ENCODE measurements around the gene AK2.
"Not testable (repeated sequence)": the region's sequence is repeated elsewhere in the genome, so short reads cannot be mapped to it uniquely, and the experiment has no call there.

Gene AK2

DNA sequence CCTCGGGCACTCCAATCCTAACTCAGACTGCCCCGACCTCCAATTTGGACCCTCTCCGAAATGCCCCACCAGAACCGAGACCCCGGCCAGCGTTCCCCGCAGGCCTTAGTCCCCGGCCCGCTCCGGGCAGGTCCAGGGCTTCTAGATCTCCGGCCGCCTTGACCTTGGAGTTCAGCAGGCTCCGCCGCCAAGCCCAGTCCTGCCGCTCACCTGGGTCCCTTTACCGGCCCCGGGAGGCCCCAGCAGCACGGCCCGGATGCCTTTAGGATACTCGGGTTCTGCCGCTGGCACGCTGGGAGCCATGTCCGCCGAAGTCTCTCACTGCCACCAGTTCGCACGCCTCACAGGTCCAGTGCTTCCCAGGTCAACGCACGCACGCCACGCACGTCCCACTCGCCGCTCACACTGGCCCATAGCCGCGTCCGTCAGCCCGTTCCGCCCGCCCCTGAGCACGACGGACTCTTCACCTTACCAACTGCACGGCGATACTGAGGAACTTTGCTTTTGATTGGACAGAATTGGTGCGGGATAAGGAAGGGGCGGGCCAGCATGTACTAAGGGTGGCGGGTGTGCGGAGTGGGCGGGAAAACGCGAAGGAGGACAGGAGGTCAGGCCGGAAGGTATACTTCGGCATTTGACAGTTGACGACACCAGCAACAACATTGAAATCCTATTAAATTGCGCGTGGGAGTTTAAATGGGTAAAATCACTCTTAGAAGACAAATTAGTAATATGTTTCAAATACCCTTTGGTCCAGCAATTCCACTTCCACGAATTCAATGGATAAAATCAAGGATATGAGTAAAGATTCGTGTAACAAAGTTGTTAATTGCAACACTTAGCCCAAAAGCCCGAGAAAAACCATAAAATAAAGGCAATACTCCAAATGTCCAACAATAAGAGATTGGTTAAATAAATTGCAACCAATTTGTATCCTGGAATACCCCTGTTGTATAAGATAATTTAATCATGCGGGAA, at the start of gene AK2:
TSS of gene AK2 (minus strand) at position 358 of the 978 bp plus-strand sequence. CDS start at position 303, 55 bp downstream.
- peak; percentile 95 to 99 (median 96) for DNase-seq

DNA sequence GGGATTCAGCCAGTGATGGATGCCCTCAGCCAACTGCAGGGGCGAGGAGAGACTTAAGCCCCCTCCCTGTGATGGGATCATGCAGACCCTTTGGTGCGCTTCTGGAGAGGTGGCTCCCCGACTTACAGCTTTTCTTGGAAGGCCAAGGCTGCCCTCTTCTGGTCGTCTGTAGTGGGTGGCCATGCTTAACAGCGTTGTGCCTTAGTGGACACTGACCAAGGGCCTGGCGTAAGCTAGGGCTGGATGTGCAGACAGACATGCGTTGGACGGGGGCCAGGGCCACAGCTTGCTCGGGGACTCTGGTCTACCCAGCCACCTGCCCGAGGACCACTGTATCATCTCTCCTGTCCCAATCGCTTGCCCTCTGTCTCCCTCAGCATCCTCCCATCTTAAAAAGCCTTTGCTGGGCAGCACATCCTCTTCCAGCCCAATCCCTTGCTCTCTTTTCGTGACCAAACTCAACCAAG, 49.7 kb upstream of the AK2 start:
- DNase-seq: peak; percentile 42 to 77 (median 50)

GRCh38 chr1:33085332-33085731, 48.6 kb upstream of the AK2 start:
- DNase-seq: no peak

DNA sequence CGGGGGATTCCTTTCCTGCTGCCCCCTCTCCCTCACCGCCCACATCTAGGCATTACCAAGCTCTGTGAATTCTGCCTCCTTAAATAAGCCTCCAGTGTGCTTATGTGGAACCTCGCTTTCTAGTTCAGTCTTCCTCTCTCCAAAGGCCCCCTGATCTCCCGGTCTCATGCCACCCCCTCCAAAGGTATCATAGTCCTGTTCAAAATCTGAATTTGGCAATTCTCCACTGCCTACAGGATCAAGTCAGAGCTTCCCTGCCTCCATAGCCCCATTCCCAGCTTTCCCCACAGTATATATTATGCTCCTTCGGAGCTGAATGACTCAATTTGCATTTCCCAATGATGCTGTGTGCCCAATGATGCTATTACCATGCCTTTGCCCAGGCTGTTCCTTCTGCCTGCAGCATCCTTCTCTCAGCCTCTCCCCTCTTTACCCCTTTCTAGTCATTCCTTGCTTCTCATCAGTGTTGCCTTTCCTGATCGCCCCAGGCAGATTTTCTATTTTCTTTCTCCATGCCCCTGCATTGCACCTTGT, 46.0 kb upstream of the AK2 start:
- no peak for DNase-seq

- DNase-seq: no peak
Observed at GRCh38 chr1:33081554-33082305, 45.0 kb upstream of the AK2 start.

DNA sequence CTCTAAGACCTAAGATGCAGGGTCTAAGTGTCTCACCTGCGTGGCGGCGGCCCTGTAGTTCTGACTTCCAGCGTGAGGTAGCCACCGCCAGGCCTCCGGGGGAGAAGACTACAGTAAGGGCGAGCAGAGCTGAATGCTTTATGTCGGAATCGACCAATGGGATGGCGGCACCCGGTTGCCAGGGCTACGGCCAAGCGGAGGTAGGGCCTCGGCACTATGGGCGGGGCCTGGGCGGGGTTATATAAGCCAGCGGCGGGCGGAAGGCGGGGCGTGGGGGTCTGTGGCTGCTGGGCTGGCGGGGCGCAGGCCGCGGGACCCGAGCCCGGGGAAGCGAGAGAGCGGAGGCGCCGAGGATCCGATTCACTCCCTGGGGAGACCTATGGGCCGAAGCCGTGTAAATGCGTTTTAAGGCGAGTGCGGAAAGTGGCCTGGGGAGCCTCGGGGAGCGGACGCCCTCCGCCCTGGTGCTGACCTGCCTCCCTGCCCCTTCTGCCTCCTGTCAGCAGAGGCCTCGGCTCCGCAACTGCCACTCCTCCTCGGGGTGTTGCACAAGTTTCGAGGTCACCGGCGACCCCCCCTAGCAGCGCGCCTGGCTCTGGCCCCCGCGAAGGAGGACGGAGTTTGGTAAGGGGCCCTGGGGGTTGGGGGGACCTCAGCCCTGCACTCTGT, 44.3 kb upstream of the AK2 start, which contains the start of gene AZIN2:
TSS of gene AZIN2 (plus strand) at position 269 of the 669 bp plus-strand sequence. CDS start 1,097 bp downstream, outside the sequence.
- peak; percentile 92 to 97 (median 92) for DNase-seq

- no peak for DNase-seq
Observed at GRCh38 chr1:33080373-33080772, 43.7 kb upstream of the AK2 start.

DNA sequence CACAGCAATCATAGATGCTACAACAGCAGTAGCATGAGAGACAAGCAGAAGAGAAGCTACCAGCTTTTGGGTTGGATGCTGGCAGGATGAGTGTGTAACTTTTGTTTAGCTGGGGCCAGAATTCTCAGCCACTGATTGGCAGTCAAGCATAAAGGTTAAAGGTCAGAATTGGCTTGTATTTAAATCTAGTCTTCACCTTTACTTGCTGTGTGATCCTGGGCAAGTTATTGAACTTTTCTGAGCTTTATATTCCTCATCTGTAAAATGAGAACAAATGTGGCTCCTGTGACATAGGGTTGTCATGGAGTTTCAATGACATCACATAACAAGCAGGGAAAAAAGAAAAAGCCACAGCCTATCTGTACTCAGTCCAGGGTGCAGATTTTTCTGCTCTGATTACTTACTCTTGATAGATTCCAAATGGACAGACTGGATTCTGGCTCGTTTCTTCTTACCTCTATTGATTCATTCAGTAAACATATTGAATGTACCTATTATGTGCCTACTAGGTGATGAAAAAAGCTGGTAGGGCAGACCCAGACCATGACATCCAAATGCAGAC, 41.4 kb upstream of the AK2 start:
- DNase-seq: no peak

GRCh38 chr1:33074193-33074945, 37.7 kb upstream of the AK2 start:
- no peak for DNase-seq

- no peak for DNase-seq
Observed at GRCh38 chr1:33072707-33073106, 36.0 kb upstream of the AK2 start.

GRCh38 chr1:33070628-33071027, 33.9 kb upstream of the AK2 start:
- DNase-seq: no peak

DNA sequence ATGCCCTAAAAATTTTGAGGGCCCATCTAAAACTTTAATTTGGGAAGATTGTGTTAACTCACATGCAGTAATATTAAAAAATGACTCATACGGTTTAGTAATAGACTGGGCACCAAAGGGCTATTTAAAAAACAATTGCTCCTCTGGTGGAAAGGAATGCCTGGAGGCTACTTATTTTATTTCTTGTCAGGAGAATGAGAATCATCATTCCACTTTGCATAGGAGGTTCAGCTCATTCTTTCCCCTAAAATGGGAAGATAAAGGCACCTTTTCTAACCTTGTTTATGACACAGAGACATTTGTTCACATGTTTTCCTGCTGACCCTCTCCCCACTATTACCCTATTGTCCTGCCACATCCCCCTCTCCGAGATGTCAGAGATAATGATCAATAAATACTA, 31.4 kb upstream of the AK2 start:
- not testable (repeated sequence) for DNase-seq

DNA sequence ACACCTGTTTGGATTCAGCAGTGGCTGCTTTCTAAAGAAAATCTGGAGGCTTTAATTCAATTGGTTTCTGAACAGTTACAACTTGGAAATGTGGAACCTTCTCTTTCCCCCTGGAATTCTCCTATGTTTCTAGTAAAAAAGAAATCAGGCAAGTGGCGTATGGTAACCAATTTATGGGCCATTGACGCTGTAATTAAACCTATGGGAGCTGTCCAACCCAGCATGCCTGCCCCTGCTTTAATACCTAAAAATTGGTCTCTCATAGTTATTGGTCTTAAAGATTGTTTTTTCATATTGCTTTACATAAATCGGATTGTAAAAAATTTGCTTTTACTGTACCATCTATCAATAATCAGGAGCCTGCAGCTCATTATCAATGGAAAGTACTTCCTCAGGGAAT, 29.8 kb upstream of the AK2 start:
- not testable (repeated sequence) for DNase-seq

GRCh38 chr1:33065301-33065700, 28.6 kb upstream of the AK2 start:
- DNase-seq: no peak

DNA sequence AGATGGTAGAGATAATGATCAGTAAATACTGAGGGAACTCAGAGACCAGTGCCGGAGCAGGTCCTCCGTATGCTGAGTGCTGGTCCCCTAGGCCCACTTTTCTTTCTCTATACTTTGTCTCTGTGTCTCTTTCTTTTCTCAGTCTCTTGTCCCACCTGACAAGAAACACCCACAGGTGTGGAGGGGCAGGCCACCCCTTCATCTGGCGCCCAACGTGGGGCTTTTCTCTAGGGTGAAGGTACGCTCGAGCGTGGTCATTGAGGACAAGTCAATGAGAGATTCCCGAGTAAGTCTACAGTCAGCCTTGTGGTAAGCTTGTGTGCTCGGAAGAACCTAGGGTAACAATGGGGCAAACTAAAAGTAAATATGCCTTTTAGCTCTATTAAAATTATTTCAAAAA, 27.6 kb upstream of the AK2 start:
- DNase-seq: not testable (repeated sequence)

GRCh38 chr1:33061834-33062233, 25.2 kb upstream of the AK2 start:
- DNase-seq: no peak

DNA sequence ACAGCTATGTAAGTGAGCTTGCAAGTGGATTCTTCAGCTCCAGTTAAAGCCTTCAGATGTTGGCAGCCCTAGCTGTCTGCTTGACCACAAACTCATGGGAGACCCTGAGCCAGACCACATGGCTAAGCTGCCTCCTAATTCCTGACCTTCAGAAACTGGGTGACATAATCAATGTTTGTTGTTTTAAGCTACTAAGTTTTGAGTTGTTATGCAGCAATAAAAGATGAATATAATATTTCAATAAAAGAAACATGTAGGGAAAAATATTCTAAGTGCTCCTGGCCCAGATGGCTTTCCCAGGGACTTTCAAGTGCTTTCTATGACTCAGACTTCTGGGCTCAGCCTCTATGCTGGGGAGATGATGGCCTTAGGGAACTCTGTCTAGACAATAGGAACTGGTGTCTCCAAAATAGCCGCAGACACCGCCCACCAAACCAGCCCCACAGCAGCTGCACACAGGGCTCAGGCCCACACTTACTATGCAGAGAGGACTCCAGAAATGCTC, 23.9 kb upstream of the AK2 start:
- DNase-seq: no peak

GRCh38 chr1:33057095-33057494, 20.4 kb upstream of the AK2 start:
- no peak for DNase-seq

GRCh38 chr1:33056426-33056825, 19.7 kb upstream of the AK2 start:
- peak in 1 of 3 experiments; percentile 2 for DNase-seq

- peak; percentile 17 to 81 (median 23) for DNase-seq
Observed at GRCh38 chr1:33055210-33056008, 18.7 kb upstream of the AK2 start.

Data from NCI-H1417 (cell line).